NB4 (cell line): ENCODE data around the gene BMPR1A.

Source experiments
- DNase-seq: peaks from one replicate; pipeline ENCODE4 v3.0.0; 2010; ENCODE audit warnings: low read depth
- H3K4me3 ChIP-seq: one replicate; pipeline ENCODE4 v1.5.1; 2011; ENCODE audit warnings: mild to moderate bottlenecking, low read depth, low read length, moderate library complexity
- CTCF ChIP-seq: IDR thresholded peaks from one replicate; pipeline ENCODE4 v1.5.1; 2012; ENCODE audit warnings: low read depth, low read length
- MAX ChIP-seq: IDR thresholded peaks from 2 replicates; pipeline ENCODE4 v1.6.1; 2011; ENCODE audit warnings: low read depth, low read length
- MYC ChIP-seq: IDR thresholded peaks from 2 replicates; pipeline ENCODE4 v1.6.1; 2011; ENCODE audit warnings: low read depth, low read length
- POLR2A ChIP-seq: IDR thresholded peaks from 2 replicates; pipeline ENCODE4 v1.6.1; 2011; ENCODE audit warnings: mild to moderate bottlenecking; ENCODE audit not compliant: insufficient read length; ENCODE audit errors: extremely low read depth

Gene BMPR1A

GRCh38 chr10:86773498-86773897 is 17.1 kb downstream of the BMPR1A start:
- no peak overlapping the region for H3K4me3 ChIP-seq
- DNase-seq = no peak
- TF ChIP-seq POLR2A (no peak), MAX (no peak)

DNA sequence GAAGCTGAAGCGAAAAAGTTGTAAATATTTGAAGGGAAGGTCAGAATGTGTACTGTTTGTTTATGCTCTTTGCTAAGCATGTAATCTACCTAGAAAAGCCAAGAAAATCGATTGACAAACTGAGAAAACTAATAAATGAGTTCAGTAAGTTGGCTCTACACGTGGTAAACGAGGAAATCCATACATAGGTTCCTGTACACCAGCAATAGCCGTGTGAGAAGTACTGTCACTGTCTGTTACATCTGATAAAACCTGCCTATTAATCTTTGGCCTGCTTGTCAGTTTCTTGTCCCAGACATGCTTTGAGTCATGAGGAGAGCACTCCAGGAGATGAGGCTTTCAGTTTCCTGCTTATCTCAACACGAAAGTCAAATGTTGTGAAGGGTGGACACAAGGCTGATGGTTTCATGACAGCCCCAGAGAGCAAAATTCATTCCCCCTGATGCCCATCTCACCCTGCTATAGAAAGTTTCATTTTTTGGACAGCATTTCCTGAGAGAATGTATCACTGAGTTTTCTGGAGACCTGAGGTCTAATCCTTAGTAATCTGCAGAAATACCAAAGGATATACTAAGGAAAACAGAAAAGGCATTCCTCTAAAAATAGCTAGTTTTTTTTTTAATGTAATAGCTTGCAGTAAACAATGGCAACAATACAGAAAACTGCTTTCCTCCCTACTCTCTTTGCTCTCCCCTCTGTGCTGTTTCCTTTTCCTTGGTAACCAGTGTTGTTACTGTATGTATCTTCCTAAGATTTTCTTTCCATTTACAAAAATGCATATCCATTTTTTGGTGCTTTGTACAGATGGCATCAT is 18.8 kb downstream of the BMPR1A start:
- TF ChIP-seq POLR2A = no peak
- no peak for TF ChIP-seq MAX
- no peak for TF ChIP-seq MYC
- TF ChIP-seq CTCF = no peak
- no peak overlapping the region for H3K4me3 ChIP-seq
- DNase-seq = no peak

DNA sequence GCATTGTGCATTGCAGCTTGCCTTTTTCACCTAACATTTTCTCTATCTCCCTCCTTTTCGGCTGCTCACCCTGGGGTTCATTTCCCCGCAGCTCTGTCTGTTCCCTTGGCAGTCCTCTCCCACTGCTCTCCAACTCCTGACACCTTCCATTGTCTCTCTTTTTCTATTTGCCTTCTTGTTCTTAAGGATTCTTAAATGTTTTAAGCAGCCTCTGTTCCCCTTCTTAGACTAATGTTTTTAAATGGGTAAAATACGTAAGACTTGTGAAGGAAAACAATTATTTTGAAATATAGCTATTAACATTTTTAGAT is 19.4 kb downstream of the BMPR1A start:
- H3K4me3 ChIP-seq = no peak overlapping the region
- no peak for TF ChIP-seq CTCF
- no peak for TF ChIP-seq MYC
- TF ChIP-seq MAX = no peak
- no peak for TF ChIP-seq POLR2A
- DNase-seq = no peak

- H3K4me3 ChIP-seq = no peak overlapping the region
- TF ChIP-seq MYC (no peak), MAX (no peak), POLR2A (no peak), CTCF (no peak)
- no peak for DNase-seq
Observed at GRCh38 chr10:86779220-86780017, 23.0 kb downstream of the BMPR1A start.

DNA sequence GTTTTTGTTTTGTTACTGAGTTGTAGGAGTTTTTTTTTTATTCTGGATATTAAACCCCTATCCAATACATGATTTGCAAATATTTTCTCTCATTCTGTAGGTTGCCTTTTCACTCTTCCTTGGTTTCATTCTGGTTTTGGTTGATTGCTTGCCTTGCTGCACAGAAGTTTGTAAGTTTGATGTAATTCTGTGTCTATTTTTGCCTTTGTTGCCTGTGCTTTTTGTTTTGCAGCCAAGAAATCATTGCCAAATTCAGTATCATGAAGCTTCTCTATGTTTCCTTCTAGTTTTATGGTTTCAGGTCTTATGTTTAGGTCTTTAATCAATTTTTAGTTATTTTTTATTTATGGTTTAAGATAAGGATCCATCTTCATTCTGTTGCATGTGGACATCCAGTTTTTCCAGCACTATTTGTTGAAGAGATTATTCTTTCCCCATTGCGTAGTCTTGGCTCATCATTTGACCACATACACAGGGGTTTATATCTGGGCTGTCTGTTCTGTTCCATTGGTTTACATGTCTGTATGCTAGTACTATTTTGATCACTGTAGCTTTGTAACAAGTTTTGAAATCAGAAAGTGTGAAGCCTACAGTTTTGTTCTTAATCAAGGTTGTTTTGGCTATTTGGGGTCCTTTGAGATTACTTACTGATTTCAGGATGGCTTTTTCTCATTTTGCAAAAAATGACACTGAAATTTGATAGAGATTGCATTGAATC is 26.4 kb downstream of the BMPR1A start:
- no peak overlapping the region for H3K4me3 ChIP-seq
- no peak for DNase-seq
- TF ChIP-seq MAX = no peak
- no peak for TF ChIP-seq MYC
- TF ChIP-seq CTCF = no peak
- no peak for TF ChIP-seq POLR2A

- DNase-seq = no peak
- no peak for TF ChIP-seq MAX
- no peak for TF ChIP-seq POLR2A
- TF ChIP-seq CTCF = no peak
- TF ChIP-seq MYC = no peak
- no peak overlapping the region for H3K4me3 ChIP-seq
Observed at GRCh38 chr10:86785037-86785436, 28.6 kb downstream of the BMPR1A start.
